GM19438 (cell line): ENCODE results near the gene GTPBP6.
"Not testable (repeated sequence)": the region's sequence is repeated elsewhere in the genome, so short reads cannot be mapped to it uniquely, and the experiment has no call there.

Experiments
- ATAC-seq: cut with Tn5 transposase; IDR thresholded peaks from one replicate; pipeline ENCODE4 v1.9.1; 2021; ENCODE audit warnings: low read depth; ENCODE audit not compliant: unreplicated experiment

Gene GTPBP6

GRCh38 chrX:302975-303374 is 15.6 kb downstream of the GTPBP6 start:
- no peak for ATAC-seq

GRCh38 chrX:300334-300733 is 18.3 kb downstream of the GTPBP6 start:
- ATAC-seq = no peak

GRCh38 chrX:298993-299392 is 19.6 kb downstream of the GTPBP6 start:
- ATAC-seq = no peak

- no peak for ATAC-seq
Measured at GRCh38 chrX:295136-295535, 23.5 kb downstream of the GTPBP6 start.

- ATAC-seq = no peak
Measured at GRCh38 chrX:292900-293897, 25.4 kb downstream of the GTPBP6 start.

- ATAC-seq = no peak
Measured at GRCh38 chrX:291411-291901, 27.1 kb downstream of the GTPBP6 start.

GRCh38 chrX:290476-291166 is 28.0 kb downstream of the GTPBP6 start:
- ATAC-seq = no peak

- ATAC-seq = no peak
Measured at GRCh38 chrX:288561-288991, 30.0 kb downstream of the GTPBP6 start.

- ATAC-seq = no peak
Measured at GRCh38 chrX:287670-288069, 30.9 kb downstream of the GTPBP6 start.

GRCh38 chrX:285076-285677 is 33.4 kb downstream of the GTPBP6 start:
- no peak for ATAC-seq

GRCh38 chrX:283115-283845 is 35.3 kb downstream of the GTPBP6 start:
- peak; percentile 97 for ATAC-seq

GRCh38 chrX:282000-282681 is 36.5 kb downstream of the GTPBP6 start:
- ATAC-seq = not testable (repeated sequence)

- peak; percentile 25 for ATAC-seq
Measured at GRCh38 chrX:281166-281999, 37.2 kb downstream of the GTPBP6 start, which contains the start of gene PLCXD1. Gene PLCXD1 (plus strand): TSS chrX:281381. CDS start chrX:284188, 2,807 bp downstream.

GRCh38 chrX:280722-281121 is 37.9 kb downstream of the GTPBP6 start:
- ATAC-seq = not testable (repeated sequence)

GRCh38 chrX:279757-280604 is 38.6 kb downstream of the GTPBP6 start:
- not testable (repeated sequence) for ATAC-seq

- peak; percentile 32 for ATAC-seq
Measured at GRCh38 chrX:276581-277201, 41.9 kb downstream of the GTPBP6 start.

- peak; percentile 79 for ATAC-seq
Measured at GRCh38 chrX:275967-276580, 42.5 kb downstream of the GTPBP6 start.
